ENCODE results near the gene KCNK16.

- TF ChIP-seq CTCF (IDR thresholded peaks at IDR 0.05), result no peak
- no peak for TF ChIP-seq POLR2A (IDR thresholded peaks at IDR 0.05)
These were observed at the start of gene KCNK16 for GRCh38 chr6:39322306-39322850.

All from lower leg skin (tissue), 3 donors.